NCI-H82 treated with DMSO at 0.1 percent for 48 hours (cell line): ENCODE measurements around the gene CDKN2C.
A peak's percentile ranks its signal among the peaks of the same experiment; 100 is the strongest.
"Not testable (repeated sequence)": the region's sequence is repeated elsewhere in the genome, so short reads cannot be mapped to it uniquely, and the experiment has no call there.

ENCODE experiments used
- DNase-seq: peaks from one replicate; lab custom pipeline; 2025; ENCODE audit not compliant: unreplicated experiment; lab: John Stamatoyannopoulos, UW

The CDKN2C gene

GRCh38 chr1:50969611-50970508 lies at the start of gene CDKN2C:
Gene CDKN2C, plus strand, starts transcription at chr1:50970245. Its CDS starts 124 bp downstream, at chr1:50970369.
- DNase-seq = peak; percentile 92

GRCh38 chr1:50920409-50920808 lies 49.6 kb upstream of the CDKN2C start:
- no peak for DNase-seq

GRCh38 chr1:50921029-50921428 lies 49.0 kb upstream of the CDKN2C start:
- DNase-seq = no peak

- DNase-seq = no peak
These were observed 46.5 kb upstream of the CDKN2C start for GRCh38 chr1:50923564-50923963.

GRCh38 chr1:50929376-50929958 lies 40.6 kb upstream of the CDKN2C start:
- DNase-seq = no peak

GRCh38 chr1:50930193-50930592 lies 39.9 kb upstream of the CDKN2C start:
- no peak for DNase-seq

DNA sequence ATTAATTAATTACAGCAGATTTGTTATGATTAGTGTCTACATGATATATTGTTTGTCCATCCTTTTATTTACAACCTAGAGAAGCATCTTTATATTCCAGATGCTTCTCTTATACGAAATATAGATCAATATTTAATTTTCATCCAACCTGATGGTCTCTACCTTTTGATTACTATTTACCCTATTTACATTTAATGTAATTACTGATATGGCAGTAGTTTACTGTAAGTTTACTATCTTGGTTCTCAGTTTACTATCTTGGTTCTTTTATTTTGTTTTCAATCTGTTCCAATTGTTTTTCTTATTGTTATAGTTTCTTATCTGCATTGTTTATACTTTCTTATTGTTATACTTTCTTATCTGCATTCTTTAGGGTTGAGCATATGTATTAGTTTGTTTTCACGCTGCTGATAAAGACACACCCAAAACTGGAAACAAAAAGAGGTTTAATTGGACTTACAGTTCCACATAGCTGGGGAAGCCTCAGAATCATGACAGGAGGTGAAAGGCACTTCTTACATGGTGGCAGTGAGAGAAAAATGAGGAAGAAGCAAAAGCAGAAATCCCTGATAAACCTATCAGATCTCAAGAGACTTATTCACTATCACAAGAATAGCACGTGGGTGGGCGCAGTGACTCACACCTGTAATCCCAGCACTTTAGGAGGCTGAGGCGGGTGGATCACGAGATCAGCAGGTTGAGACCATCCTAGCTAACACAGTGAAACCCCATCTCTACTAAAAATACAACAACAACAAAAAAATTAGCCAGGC lies 38.9 kb upstream of the CDKN2C start:
- no peak for DNase-seq

- not testable (repeated sequence) for DNase-seq
These were observed 38.0 kb upstream of the CDKN2C start for GRCh38 chr1:50932043-50932442.

DNA sequence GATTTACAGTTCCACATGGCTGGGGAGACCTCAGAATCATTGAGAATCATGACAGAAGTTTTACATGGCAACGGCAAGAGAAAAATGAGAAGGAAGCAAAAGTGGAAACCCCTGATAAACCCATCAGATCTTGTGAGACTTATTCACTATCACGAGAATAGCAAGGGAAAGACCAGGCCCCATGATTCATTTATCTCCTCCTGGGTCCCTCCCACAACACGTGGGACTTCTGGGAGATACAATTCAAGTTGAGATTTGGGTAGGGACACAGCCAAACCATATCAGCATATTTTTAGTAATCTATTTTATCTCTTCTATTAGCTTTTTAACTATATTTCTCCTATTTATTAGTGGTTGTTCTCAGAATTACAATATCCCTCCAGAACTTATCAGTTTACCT lies 36.3 kb upstream of the CDKN2C start:
- DNase-seq = not testable (repeated sequence)

DNA sequence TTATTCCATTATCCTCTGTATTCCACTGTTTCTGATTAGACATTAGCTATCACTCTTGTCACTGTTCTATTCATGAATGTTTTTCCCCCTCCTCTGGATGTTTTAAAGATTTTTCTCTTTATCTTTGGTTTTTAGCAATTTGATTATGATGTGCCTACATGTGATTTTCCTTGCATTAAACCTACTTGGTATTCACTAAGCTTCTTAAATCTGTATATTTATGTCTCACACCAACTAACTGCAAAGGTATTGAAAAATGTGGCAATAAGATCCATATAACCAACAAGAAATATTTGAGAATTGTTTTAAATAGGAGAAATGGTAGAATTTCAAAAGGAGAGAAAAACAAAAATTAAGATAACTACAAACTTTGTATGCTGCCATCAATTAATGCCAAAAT lies 35.2 kb upstream of the CDKN2C start:
- no peak for DNase-seq

GRCh38 chr1:50935276-50935675 lies 34.8 kb upstream of the CDKN2C start:
- DNase-seq = not testable (repeated sequence)

DNA sequence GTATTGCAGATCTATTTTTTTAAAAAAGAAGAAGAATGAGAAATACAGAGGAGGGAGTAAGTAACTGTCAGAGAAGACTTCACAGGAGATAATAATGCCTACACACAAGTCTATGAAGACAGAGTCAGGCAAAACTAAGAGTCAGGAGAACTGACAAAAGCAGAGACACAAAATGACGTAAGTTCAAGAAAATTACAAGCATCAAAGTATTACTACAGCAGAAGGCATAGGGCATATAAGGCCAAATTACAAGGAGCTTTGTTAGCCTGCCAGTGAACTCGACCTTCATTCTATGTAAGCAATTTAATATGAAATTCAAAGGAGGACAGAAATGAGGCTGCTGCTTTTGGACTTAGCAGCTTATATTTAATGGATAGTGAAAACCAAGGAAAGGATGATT lies 33.7 kb upstream of the CDKN2C start:
- DNase-seq = no peak

- DNase-seq = no peak
These were observed 29.8 kb upstream of the CDKN2C start for GRCh38 chr1:50940291-50940690.

GRCh38 chr1:50942334-50942733 lies 27.7 kb upstream of the CDKN2C start:
- DNase-seq = no peak

GRCh38 chr1:50949286-50949982 lies 20.6 kb upstream of the CDKN2C start:
- no peak for DNase-seq

DNA sequence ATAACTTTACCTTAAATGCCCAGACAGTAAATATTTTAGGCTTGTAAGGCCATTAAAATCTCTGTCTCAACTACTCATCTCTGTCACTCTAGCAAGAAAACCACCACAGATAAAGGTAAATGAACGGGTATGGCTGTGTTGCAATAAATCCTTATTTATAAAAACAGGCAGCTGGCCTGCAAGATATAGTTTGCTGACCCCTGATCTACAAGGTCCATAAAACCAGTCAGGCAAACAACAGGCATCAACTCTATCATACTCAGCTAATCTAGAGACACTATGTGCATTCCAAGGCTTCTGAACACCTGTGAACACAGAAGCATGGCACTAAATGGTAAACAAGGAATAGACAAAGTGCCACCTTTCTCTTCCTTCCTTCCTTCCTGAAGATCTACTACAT lies 19.6 kb upstream of the CDKN2C start:
- no peak for DNase-seq

GRCh38 chr1:50952566-50952965 lies 17.5 kb upstream of the CDKN2C start:
- DNase-seq = not testable (repeated sequence)

DNA sequence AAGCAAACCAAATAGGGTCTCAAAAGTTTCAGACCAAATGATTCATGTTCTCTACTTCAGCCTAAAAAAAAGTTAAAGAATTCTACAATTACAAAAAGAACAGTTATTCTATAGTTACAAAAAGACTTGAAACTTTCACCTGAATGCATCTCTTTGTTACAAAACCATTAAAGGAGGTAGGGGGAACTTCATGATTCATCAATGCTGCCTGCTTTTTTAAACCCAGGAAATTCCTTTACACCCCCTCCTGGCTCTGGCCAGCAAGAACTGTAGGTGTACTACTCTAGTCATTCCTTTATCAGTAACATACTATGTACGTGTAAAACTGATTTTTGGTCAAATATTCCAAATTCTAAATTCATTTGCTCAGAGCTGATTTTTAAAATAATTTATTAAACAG lies 14.9 kb upstream of the CDKN2C start:
- no peak for DNase-seq

- no peak for DNase-seq
These were observed 10.6 kb upstream of the CDKN2C start for GRCh38 chr1:50959303-50959912.

DNA sequence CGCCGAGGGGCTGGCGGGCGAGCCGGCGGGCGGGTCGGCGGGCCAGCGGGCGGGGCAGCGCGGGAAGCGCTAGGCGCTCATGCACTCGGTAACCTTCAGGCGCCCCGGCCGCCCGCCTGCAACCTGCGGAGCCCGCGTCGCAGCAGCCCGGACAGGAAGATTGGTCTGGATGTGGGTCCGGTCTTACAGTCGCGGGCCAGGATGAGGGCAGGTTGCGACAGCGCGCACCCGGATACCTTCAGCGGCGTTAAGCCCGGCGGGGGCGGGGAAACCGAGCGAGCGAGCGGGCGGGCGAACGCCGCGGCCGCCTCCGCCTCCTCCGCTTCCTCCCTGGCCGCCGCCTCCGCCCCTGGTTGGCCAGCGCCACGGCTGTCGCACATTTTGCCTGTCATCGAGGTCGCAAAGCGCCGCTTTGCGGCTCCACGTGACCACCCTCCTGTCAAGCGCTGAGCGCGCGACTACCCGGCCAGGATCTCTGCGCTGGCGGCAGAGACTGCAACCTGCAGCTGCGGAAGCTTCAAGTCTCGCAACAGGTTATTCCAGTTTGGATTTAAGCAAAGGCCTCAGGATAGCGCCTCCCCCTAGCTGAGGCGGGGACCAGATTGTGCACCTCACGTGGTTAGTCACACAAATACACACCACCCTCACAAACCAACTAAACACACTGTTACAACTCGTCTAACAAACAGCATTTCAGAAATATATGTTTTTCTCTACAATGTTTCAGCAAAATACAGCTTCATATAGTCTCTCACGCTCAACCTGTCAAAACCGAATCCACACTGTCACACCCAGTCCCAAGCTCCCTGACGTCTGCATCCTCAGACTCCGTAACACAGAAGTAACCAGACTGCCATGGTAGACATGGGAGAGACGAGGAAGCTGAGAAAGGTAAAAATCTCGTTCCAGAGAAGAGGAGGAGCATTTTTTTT lies 9.9 kb upstream of the CDKN2C start, which contains the start of gene FAF1:
FAF1 (minus strand) TSS at position 355 of the 932 bp plus-strand sequence. CDS start 456 bp downstream, outside the sequence.
- DNase-seq = peak; percentile 82
